ENCODE measurements around the gene CD1D.
"Not testable (repeated sequence)": the region's sequence is repeated elsewhere in the genome, so short reads cannot be mapped to it uniquely, and the experiment has no call there.

The CD1D gene

GRCh38 chr1:158180741-158181576, at the start of gene CD1D:
Gene CD1D, plus strand, starts transcription at chr1:158180895. Its CDS starts 207 bp downstream, at chr1:158181102.
- DNase-seq, result no peak

GRCh38 chr1:158131217-158131616, 49.5 kb upstream of the CD1D start:
- DNase-seq, result no peak

- no peak for DNase-seq
These were observed 39.9 kb upstream of the CD1D start for GRCh38 chr1:158140764-158141192.

GRCh38 chr1:158145173-158145719, 35.4 kb upstream of the CD1D start:
- no peak for DNase-seq

- no peak for DNase-seq
These were observed 34.5 kb upstream of the CD1D start for GRCh38 chr1:158146165-158146564.

- DNase-seq, result no peak
These were observed 34.0 kb upstream of the CD1D start for GRCh38 chr1:158146739-158147138.

GRCh38 chr1:158147401-158147800, 33.3 kb upstream of the CD1D start:
- DNase-seq, result no peak

- no peak for DNase-seq
These were observed 32.8 kb upstream of the CD1D start for GRCh38 chr1:158147869-158148268.

GRCh38 chr1:158148468-158148867, 32.2 kb upstream of the CD1D start:
- DNase-seq, result no peak

GRCh38 chr1:158149175-158149574, 31.5 kb upstream of the CD1D start:
- DNase-seq, result no peak

- peak; percentile 75 for DNase-seq
These were observed 31.0 kb upstream of the CD1D start for GRCh38 chr1:158149577-158150269.

- no peak for DNase-seq
These were observed 30.2 kb upstream of the CD1D start for GRCh38 chr1:158150523-158150922.

GRCh38 chr1:158153179-158153578, 27.5 kb upstream of the CD1D start:
- no peak for DNase-seq

GRCh38 chr1:158153746-158154444, 26.8 kb upstream of the CD1D start:
- DNase-seq, result no peak

GRCh38 chr1:158154501-158154900, 26.2 kb upstream of the CD1D start:
- no peak for DNase-seq

- DNase-seq, result no peak
These were observed 25.0 kb upstream of the CD1D start for GRCh38 chr1:158155673-158156072.

- no peak for DNase-seq
These were observed 21.1 kb upstream of the CD1D start for GRCh38 chr1:158159597-158159996.

- no peak for DNase-seq
These were observed 19.2 kb upstream of the CD1D start for GRCh38 chr1:158161446-158161845.

- DNase-seq, result no peak
These were observed 17.4 kb upstream of the CD1D start for GRCh38 chr1:158163000-158163947.

GRCh38 chr1:158169105-158169504, 11.6 kb upstream of the CD1D start:
- no peak for DNase-seq

GRCh38 chr1:158175915-158176314, 4.8 kb upstream of the CD1D start:
- not testable (repeated sequence) for DNase-seq

- no peak for DNase-seq
These were observed 4.3 kb upstream of the CD1D start for GRCh38 chr1:158176399-158176798.
